Middle frontal gyrus (tissue), 1 donor: Measurements from ENCODE around the gene HIC1.

Experiments used
- DNase-seq: peaks from one replicate; pipeline ENCODE4 v3.0.0-alpha.2; 2015; ENCODE audit warnings: low spot score; ENCODE audit errors: extremely low spot score

The HIC1 gene

DNA sequence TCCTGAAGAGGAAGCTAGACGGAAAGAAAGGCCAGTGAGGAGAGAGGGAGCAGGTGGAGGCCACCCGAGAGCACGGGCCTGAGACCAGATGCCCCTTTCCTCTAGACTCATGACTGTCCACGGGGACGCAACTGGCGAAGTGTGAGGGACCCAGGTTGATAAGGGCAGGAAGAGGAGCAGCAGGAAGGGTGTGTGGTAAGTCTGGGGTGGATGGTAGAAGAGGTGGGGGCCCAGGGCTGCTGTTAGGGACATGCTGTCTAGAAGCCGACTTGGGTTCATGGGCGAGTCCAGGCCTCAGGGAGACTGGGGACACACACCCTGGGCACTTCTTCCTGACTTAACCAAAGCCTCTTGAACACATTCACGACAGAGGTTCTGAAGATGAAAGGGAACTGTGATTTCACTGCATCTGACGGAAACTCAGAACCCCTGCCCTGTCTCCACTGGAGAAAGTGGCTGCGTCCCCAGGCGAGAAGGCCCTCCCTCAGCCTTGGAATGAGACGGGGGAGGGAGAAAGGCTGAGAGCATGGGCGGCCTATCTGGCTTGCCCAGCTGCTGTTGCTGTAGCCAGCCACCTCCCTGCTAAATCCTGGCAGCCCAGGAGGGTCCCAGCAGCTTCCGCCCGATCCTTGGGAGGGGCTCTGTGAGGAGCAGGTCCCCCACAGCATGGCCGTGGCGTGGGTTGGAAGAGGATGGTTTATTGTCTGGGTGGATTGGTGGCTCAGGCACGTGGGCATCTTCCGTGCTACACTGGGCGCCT, 6.0 kb downstream of the HIC1 start:
- no peak for DNase-seq

DNA sequence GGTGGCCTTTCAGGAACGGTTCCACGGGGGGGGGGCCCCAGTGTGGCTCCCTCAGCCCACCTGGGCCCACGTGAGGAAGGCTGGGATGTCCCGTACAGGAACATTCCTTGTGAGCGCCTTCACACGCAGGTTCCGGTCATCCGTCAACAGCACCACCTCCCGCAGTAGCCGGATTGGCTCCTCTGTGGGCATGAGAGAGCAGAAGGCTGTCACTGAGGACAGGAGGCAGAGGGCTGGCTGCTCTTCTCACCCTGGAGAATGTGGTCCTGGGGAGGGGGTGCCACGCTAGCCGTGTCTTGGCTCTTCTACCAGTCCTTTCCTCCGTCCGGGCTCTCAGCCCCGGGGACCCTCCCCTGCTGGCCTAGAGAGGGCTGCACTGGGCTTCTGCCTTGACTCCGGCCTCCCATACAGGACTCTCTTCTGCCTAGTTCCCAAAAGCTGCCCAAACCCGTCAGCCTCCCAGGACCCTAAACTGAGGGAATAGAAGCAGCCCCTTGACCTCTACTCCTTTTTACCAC, 6.6 kb downstream of the HIC1 start:
- no peak for DNase-seq

DNA sequence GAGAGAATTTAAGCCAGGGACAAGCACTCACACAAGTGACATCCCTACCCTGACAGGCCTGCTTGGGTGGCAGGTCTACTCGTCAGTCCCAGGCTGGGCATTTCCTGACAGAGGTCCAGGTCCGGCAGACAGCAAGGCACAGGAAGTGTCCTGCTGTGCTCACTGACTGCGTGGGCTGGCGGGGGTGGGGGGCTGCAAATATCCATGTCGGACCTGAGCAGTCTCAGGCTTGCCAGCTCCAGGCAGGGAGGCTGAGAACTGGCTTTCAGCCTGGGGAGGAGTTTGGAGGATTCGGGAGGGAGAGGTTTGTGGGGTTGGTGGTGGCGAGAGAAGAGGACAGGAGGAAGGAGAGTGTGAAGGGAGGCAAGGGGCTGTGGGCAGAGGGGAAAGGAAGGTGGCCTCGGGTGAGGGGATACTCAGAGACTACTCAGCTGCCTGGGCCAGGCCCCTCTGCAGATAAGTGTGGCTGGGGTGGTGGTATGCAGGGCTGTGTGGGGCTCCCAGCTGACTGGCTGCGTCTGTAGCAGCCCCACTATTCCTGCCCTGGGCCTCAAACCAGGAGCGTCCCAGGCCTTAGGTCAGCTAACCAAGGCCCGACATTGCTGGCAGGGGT, 7.8 kb downstream of the HIC1 start:
- DNase-seq = no peak

DNA sequence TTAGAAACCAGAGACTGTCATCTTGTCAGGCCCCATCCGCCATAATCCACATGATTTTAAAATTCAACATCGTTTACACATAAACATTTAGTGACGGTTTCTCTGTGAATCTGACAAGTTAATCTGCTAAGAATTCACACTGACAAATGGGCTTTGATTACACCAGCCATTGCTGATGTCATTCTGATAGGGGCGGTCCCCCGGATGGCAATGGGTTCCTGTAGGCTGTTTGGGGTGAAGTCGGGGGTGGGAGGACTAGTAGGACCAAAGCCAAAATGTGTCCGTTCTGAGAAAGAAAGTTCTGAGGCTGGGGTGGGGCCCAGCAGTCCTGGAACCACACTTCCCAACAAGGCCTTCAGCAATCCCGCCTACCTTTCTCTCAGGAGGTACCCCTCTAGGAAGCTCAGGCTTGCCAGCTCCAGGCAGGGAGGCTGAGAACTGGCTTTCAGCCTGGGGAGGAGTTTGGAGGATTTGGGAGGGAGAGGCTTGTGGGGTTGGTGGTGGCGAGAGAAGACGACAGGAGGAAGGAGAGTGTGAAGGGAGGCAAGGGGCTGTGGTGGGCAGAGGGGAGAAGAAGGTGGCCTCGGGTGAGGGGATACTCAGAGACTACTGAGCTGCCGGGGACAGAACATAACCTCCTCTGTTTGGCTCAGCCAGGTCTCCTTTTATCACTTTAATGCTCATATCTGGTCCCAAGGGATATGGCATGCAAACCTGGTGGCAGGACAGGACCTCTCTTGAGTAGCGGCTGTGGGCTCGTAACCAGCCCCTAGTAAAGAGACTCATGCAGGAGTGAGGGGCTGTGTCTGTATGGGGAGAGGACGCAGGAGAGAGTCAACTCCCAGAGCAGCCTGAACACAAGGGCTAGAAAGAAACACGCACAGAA, 8.6 kb downstream of the HIC1 start:
- no peak for DNase-seq

DNA sequence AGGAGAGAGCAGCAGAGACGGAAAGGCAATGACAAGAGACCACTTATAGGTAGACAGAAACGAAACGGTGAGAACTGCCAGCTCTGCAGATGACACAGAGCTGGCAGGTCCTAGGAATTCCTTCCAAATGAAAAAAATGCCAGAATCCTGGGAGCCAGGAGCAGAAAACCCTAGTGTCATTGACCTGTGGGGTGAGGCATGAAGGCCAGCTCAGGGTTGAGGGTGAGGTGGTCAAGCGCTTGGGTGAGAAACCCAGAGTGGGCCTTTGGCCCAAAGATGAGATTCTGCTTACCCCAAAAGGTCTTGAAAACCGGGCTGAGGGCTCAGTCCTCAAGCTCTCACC, 9.2 kb downstream of the HIC1 start:
- DNase-seq = no peak

DNA sequence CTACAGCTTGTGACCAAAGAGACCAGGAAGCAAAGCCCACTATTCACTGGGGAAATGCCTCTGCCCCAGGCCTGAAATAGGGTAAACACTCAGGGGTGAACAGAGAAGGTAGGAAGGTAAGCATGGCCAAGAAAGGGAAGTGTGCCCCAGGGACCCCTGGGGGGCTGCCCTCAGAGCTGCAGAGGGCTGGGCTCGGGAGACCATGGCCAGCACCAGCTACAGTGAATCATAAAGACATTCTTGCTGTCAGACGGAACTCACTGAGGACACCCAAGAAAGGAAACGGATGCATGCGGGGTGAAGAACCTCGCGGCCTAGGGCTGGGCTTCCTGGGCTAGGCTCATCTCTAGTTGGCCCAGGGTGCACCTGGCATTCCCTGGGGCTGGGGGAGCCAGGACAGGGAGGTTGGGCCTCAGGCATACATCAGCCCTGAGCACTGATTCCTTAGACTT, 9.6 kb downstream of the HIC1 start:
- no peak for DNase-seq

GRCh38 chr17:2064980-2065785, 10.3 kb downstream of the HIC1 start:
- no peak for DNase-seq

DNA sequence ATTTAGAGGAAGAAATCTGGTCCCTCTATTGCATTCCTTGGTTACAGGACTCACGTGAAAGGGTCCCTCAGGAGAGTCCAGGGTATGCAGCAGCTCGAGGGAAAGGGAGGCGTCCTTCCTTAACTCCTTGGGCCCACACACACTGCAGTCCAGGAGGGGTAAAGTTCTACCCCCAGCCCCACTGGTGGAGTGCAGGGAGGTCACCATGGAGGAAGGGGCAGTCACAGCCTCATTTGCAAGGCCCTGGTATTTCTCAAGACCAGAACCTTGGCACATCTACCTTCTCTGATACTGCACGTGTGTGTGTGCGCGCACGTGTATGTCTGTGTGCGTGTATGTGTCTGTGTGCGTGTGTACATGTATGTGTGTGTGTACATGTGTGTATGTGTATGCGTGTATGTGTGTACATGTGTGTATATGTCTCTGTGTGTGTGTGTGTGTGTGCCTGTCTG, 11.1 kb downstream of the HIC1 start:
- DNase-seq = no peak

DNA sequence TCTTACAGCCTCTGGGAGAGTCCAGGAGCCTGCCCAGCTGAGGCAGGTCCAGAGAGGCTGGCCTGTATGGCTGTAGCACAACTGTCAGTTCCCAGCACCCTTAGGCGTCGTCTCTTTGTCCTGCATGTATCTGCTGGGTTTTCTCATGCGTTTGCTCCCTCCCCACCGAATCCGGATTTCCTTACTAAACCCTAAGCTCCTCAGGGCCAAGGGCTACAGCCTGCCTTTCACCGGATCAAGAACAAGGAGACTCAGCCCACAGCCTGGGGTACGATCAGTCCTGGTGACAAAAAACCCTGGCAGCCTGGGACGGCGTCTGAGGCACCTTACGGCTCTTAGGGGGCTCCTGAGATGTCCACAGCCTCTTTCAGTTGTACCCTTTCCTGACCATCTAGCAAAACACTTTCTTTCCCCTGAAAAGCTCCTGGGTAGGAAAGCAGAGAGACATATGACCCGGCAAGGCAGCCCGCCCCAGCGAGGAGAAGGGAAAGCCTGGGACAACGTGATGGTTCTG, 12.2 kb downstream of the HIC1 start:
- DNase-seq = no peak

DNA sequence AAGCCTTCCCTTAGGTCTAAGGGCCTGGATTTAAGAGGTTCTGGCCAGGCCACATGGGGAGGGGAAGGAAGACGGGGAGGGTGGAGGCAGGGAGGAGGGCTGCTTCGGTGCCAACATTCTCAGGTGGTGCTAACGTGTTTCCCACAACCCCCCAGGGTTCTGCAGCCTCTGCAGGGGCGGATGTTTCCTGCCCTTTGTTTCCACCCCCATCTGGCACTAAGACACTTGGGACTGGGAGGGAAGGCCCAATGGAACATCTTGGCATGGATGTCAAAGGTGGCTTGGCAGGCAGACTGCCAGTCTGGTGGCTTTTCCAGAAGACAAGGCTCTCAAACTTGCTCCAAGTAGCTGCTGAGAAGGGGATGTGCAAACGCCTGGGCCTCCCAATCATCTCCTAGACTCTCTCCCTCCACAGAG, 12.7 kb downstream of the HIC1 start:
- no peak for DNase-seq

DNA sequence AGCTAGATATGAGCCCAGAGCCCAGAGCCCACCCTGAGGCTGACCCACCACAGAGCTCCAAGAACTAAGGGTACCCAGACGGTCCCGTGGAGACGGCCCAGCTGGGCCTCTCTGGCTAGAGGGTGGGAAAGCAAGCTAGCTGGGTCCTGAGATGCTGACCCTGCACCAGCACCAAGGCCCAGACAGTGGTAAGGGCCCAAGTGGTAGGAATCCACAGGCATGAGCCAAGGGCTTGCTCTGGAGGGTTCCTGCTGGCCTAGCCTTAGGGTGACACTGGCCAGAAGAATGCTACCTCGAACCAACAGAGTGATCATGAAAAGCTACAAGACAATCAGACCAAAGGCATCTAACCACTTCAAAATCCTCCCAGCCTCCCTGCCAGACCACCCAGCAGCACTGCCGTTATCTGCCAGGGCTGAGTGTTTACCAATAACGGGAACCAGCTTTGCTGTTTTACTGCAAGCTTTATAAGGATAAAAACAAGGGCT, 13.2 kb downstream of the HIC1 start:
- DNase-seq = no peak

DNA sequence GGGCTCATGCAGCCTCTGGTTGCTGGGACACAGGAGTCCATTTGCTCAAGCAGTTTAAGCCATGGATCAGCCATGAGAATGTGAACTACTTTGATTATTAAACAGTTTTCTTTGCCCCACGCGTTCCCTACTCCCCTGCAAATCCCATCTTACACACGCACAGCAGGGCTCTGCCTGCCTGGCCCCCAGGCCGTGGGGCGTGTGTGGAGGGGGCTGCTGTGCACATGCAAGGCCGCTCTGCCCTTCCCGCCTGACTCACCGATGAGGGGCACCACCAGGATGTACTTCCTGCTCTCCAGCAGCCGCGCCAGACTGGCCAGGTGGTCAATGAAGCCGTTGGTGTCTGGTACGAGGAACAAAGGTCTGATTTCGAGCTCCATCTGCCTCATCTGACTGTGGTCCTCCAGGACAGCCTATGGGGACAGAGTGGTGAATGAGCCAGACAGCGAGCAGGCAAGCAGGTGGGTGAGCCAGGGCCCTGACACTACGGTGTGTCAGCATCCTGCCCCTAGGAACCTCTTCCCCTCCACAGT, 13.7 kb downstream of the HIC1 start:
- DNase-seq = no peak

DNA sequence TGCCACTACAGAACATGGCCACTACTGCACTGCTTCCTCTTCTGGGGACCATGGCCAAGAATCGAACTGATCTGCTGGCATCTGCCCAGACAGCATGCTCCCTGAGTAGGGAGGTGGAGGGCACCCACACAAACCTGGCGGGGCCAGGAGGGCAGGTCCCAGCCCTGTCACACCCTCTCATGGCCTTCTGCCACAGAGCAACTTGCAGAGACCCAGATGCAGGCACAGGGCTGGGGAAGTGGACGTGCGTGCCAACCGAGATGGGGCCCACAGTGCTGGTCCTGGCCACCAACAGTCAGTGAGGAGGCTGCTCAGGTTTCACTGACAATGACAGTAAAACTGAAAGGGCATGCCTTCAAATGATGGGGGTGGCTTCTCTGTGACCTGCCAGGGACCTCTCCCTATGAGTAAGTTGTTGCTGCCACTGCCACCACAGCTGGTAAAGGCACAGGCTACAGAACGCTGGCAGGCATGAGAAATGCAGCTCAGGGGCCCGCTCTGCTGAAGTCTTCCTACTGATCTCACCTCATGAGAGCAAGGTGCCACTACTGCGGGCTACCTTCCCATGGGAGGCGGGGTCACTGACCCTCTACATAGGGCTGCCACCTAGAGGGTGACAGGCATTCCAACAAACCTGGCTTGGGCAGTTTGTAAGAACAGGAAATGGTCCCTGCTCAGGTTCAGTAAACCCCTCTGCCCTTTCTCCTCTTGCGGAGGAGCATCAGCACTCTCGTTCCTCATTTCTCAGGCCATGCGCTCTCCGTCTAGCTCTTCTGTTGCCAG, 15.5 kb downstream of the HIC1 start:
- DNase-seq = no peak

DNA sequence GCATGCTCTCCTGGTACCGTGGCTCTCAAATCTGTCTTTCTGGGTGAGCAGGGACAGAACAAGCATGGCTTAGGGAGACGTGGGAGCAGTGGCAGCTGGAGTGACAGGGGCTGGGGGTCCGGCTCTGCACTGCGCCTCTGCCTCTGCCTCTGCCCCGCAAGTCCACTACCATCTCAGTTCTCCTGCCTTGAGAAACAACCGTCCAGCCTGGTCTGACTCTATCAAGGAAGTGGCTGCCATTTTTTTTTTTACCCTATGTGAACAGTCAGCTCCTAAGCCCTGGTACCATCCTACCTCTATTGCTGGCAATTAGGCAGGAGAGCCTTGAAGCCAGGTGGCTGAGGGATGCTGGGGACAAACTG, 16.1 kb downstream of the HIC1 start:
- no peak for DNase-seq

DNA sequence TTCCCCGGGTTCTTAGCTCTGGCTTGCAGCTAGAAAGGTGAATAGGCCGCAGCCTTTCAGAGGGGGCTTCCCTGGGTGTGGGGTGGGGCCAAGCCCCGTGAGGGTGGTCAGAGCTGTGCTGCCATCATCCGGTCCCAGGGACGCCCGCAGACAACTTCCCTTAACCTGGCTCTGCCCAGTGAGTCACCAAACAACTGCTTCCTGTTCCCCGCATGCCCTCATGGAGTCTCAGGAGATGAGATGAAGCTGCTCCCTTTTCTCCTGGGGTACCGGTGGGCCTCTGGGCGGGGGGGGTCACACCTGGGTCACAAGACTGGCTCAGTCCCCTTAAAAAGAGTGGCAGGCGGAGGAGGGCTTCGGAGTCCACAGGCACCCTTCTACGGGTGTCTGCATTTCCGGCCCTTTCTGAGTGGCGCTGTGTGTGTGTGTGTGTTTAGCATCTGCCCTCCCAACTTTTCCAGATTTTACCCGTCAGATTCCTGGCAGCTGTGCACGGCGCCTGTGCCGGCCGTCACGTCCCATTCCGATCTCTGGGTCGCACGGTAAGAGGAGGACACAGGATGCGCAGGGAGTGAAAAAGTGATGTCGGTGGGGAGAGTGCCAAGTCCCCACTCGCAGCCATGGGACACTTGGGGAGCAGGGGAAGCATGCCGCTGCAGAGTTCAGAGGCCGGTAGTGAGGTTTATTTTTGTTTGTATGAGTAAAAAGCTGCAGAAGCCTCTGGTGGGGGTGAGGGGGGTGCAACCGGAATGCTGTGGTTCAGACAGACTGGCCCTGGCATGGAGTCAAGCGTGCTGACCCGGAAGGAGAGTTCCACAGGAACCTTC, 16.8 kb downstream of the HIC1 start:
- no peak for DNase-seq

GRCh38 chr17:2074919-2075318, 20.0 kb downstream of the HIC1 start:
- no peak for DNase-seq

DNA sequence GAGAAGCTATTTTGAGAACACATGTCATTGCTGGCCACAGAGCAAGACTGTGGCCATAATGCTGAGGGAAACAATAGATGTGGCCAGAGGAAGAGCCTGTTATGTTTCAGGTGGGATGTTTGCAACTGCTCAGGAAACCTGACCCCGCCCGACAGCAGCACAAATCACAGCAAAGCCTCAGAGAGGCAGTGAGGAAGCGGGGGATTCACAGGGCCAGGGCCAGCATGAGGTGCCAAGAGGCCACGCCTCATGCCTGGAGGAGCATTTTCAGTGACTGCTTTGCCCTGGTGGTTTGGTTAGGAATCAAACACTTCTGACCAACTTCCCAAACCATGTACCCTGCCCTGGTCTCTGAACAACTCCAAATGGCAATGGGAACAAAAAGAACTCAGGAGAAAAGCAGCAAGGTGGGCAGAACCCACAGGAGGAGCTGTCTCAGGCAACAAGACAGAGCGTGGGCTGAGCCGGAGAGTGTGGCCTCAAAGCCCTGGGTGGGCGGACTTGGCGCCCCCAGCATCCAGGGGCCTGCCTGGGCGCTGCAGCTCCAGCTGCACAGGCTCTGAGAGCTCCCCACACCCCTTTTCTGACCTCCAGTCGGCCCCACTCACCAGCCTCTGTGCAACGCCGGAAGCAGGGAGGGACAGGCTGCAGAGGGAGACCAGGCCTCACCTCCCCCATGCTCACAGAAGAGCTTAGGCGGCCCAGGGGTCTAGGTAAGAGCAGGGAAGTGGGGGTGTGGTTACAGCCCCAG, 20.6 kb downstream of the HIC1 start:
- no peak for DNase-seq
